Measurements from ENCODE around the gene GNL3.

DNA sequence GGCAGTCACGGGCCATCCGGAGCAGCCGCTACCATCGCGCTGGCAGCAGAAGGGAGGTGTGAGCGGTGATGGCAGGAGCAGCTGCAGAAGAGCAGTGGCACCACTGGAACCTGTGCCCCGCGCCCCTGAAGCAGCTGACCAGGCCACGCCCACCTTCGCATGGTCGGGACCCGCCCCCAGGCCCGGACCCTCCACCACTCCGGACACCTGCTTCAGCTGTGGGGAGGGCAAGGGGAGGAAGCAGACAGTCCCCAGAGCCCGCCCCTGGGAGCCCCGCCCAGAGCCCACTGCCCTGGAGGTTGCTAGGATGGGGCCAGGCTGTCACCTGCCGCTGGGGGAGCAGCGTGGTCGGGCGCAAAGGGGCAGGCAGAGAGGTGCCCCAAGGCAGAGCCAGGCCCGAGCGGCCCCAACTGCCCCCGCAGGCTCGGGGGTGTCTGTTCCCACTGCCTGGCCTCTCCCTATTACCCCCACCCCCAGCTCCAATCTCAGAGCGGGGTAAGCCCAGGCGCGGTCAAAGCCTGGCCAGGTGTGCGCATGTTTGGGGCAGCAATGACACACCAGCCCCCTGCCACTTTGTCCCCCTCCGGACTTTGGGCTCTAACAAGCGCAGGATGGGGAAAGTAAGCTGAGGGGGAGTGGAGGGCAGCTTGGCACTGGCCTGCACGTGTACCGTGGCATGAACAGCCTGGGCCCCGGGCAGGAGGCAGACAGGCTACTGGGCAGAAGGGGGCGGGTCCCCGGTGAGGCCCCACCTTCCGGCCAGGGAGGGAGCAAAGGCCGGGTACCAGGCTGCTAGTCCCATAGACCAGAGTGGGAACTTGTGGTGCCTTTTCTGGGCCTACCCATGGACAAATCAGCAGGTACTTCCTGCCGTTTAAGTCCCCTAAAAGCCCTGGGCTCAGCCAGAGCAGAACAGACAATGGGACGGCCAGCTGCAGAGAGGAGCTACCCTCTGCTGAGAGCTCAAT, 28.8 kb downstream of the GNL3 start:
- no peak for TF ChIP-seq POLR2A (IDR thresholded peaks at IDR 0.05; ENCODE audit: extremely low read depth, insufficient read length)
- TF ChIP-seq, protein P1, sequence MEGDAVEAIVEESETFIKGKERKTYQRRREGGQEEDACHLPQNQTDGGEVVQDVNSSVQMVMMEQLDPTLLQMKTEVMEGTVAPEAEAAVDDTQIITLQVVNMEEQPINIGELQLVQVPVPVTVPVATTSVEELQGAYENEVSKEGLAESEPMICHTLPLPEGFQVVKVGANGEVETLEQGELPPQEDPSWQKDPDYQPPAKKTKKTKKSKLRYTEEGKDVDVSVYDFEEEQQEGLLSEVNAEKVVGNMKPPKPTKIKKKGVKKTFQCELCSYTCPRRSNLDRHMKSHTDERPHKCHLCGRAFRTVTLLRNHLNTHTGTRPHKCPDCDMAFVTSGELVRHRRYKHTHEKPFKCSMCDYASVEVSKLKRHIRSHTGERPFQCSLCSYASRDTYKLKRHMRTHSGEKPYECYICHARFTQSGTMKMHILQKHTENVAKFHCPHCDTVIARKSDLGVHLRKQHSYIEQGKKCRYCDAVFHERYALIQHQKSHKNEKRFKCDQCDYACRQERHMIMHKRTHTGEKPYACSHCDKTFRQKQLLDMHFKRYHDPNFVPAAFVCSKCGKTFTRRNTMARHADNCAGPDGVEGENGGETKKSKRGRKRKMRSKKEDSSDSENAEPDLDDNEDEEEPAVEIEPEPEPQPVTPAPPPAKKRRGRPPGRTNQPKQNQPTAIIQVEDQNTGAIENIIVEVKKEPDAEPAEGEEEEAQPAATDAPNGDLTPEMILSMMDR (IDR thresholded peaks at IDR 0.05; ENCODE audit: low read depth, low read length) = no peak
- TF ChIP-seq, protein P2, sequence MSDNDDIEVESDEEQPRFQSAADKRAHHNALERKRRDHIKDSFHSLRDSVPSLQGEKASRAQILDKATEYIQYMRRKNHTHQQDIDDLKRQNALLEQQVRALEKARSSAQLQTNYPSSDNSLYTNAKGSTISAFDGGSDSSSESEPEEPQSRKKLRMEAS (IDR thresholded peaks at IDR 0.05; ENCODE audit: low read depth, low read length) = no peak

Data from NB4 (cell line).